GM21786 (cell line): ENCODE results near the gene LGALS1.
"Not testable (repeated sequence)": the region's sequence is repeated elsewhere in the genome, so short reads cannot be mapped to it uniquely, and the experiment has no call there.

Experiments used
- ATAC-seq: cut with Tn5 transposase; IDR thresholded peaks from one replicate; pipeline ENCODE4 v1.9.1; 2021; ENCODE audit not compliant: unreplicated experiment

Gene LGALS1

GRCh38 chr22:37684803-37685615 is 9.6 kb downstream of the LGALS1 start:
- ATAC-seq: no peak

GRCh38 chr22:37686002-37686982 is 10.9 kb downstream of the LGALS1 start, which contains the start of gene NOL12:
Gene NOL12 (plus strand): TSS chr22:37686343. CDS start chr22:37686393, 50 bp downstream.
- ATAC-seq: peak; percentile 67

GRCh38 chr22:37690407-37690806 is 15.0 kb downstream of the LGALS1 start:
- ATAC-seq: no peak

- no peak for ATAC-seq
These were observed 15.6 kb downstream of the LGALS1 start for GRCh38 chr22:37690901-37691504.

GRCh38 chr22:37692627-37693285 is 17.3 kb downstream of the LGALS1 start:
- no peak for ATAC-seq

GRCh38 chr22:37694131-37694530 is 18.7 kb downstream of the LGALS1 start:
- ATAC-seq: not testable (repeated sequence)

GRCh38 chr22:37696260-37696656 is 20.8 kb downstream of the LGALS1 start:
- ATAC-seq: not testable (repeated sequence)

GRCh38 chr22:37696657-37697537 is 21.5 kb downstream of the LGALS1 start, which contains the start of gene TRIOBP:
Gene TRIOBP (plus strand): TSS chr22:37697048. CDS start chr22:37701366, 4,318 bp downstream.
- ATAC-seq: peak; percentile 94

- no peak for ATAC-seq
These were observed 22.1 kb downstream of the LGALS1 start for GRCh38 chr22:37697538-37697835.

- no peak for ATAC-seq
These were observed 25.8 kb downstream of the LGALS1 start for GRCh38 chr22:37701141-37701786.

GRCh38 chr22:37703906-37704305 is 28.5 kb downstream of the LGALS1 start:
- no peak for ATAC-seq

- no peak for ATAC-seq
These were observed 29.2 kb downstream of the LGALS1 start for GRCh38 chr22:37704645-37705044.

GRCh38 chr22:37705205-37705604 is 29.8 kb downstream of the LGALS1 start:
- no peak for ATAC-seq

- no peak for ATAC-seq
These were observed 33.4 kb downstream of the LGALS1 start for GRCh38 chr22:37708580-37709444.

GRCh38 chr22:37709445-37709765 is 34.0 kb downstream of the LGALS1 start:
- no peak for ATAC-seq

- ATAC-seq: no peak
These were observed 35.2 kb downstream of the LGALS1 start for GRCh38 chr22:37710675-37711074.

GRCh38 chr22:37711490-37711889 is 36.1 kb downstream of the LGALS1 start:
- ATAC-seq: no peak

- no peak for ATAC-seq
These were observed 38.3 kb downstream of the LGALS1 start for GRCh38 chr22:37713761-37714160.
